GM12874 (cell line): ENCODE data around the gene LENEP.

Experiments used
- CTCF ChIP-seq: IDR thresholded peaks from 2 replicates; pipeline ENCODE4 v1.5.1; 2011; ENCODE audit warnings: low read depth, mild to moderate bottlenecking, control low read depth, low read length, moderate library complexity; ENCODE audit not compliant: insufficient read depth

LENEP gene

GRCh38 chr1:154962156-154962749, 31.1 kb upstream of the LENEP start:
- no peak for TF ChIP-seq CTCF

GRCh38 chr1:154962795-154963330, 30.5 kb upstream of the LENEP start:
- TF ChIP-seq CTCF, result no peak

- TF ChIP-seq CTCF, result no peak
Measured at GRCh38 chr1:154963643-154964042, 29.7 kb upstream of the LENEP start.

GRCh38 chr1:154964359-154964758, 29.0 kb upstream of the LENEP start:
- no peak for TF ChIP-seq CTCF

GRCh38 chr1:154966111-154966510, 27.3 kb upstream of the LENEP start:
- no peak for TF ChIP-seq CTCF

- no peak for TF ChIP-seq CTCF
Measured at GRCh38 chr1:154967331-154967950, 25.9 kb upstream of the LENEP start.

- TF ChIP-seq CTCF, result no peak
Measured at GRCh38 chr1:154968731-154969130, 24.7 kb upstream of the LENEP start.
